H1 (cell line): Measurements from ENCODE around the gene SCUBE2. TPM values are rescaled to one million over a fixed set of nuclear protein-coding genes. Genes with fewer than 3 reads are reported as not detected.

ENCODE experiments used
- FOSL1 ChIP-seq: IDR thresholded peaks from 2 replicates; pipeline ENCODE4 v1.6.1; 2011; ENCODE audit warnings: mild to moderate bottlenecking, low read depth, low read length, moderate library complexity; ENCODE audit not compliant: insufficient read depth
- GTF2F1 ChIP-seq: IDR thresholded peaks from 2 replicates; pipeline ENCODE4 v1.6.1; 2012; ENCODE audit warnings: low read depth, low read length, improper control_type of control experiment, borderline replicate concordance
- SIRT6 ChIP-seq: IDR thresholded peaks from one replicate; pipeline ENCODE4 v1.7.1; 2012; ENCODE audit warnings: low read length, inconsistent platforms
- polyA plus RNA-seq, 7 experiments: library from polyadenylated mRNA; depleted of rRNA in 3 of 7; stranded (reverse) in 5 of 7; unstranded in 2 of 7; fragments of >200 nt in 5 of 7; fragments of 200-250 nt in 2 of 7; gene quantifications; 1 replicate in 5 of 7; 2 replicates in 1 of 7; 4 replicates in 1 of 7; pipeline versions ENCODE4 v1.2.1 to v1.2.3, GENCODE V29; 2011 to 2013; ENCODE audit warnings: missing spikeins in 2 of 7, mixed read lengths in 2 of 7
- total RNA-seq: library from RNA; stranded (reverse); fragmentation: NEBNext Ultra II Directional; extraction: Animal tissue kit (Norgen Biotek cat#: 25700); gene quantifications from 2 replicates; pipeline ENCODE4 v1.2.1, GENCODE V29; 2021

SCUBE2 gene
- total and polyA plus RNA-seq, 2 of the 8 experiments (the other 6 are each of a cell fraction or from before 2014, with no cell fraction given) = 0.29 to 1.2 TPM

DNA sequence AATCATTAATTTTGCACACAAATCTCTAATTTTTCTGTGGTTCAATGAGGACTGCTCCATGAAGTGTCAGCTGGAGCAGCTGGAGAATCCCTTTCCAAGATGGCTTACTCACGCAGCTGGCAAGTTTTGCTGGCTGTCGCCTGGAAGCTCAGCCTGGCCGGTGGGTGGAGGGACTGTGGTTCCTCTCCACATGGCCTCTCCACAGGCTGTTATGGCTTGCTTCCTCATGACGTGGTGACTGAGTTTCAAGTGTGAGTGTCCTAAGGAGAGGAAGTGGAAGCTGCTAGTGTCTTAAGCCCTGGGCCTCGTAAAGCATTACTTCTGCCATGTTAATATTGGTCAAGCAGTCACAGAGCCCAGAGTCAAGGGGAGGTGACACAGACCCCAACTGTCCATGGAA, 73.6 kb downstream of the SCUBE2 start (continued):
- TF ChIP-seq FOSL1 = no peak
- TF ChIP-seq SIRT6 = no peak
- no peak for TF ChIP-seq GTF2F1
